ENCODE results near the gene AGK. TPM values are rescaled to one million over a fixed set of nuclear protein-coding genes. Genes with fewer than 3 reads are reported as not detected.

AGK gene
- total RNA-seq, 1 experiment from 2014 or later: 38.2 TPM

- H3K36me3 ChIP-seq (ENCODE audit: low read depth, low read length): peaks cover 20% of the 10 kb centered on the region
- H3K27me3 ChIP-seq (ENCODE audit: low read length): no peaks in the 10 kb centered on the region
- ChIA-PET CTCF (no interaction called here), POLR2A (ENCODE audit: unreplicated experiment) (no interaction called here)
- no peaks in the 10 kb centered on the region for H3F3A ChIP-seq (ENCODE audit: low read length, unreplicated experiment)
- no peaks in the 10 kb centered on the region for H3K9me3 ChIP-seq (ENCODE audit: low read length)
- no peak overlapping the region for H3K9ac ChIP-seq (ENCODE audit: low read length)
- no peak overlapping the region for H3K4me2 ChIP-seq (ENCODE audit: low read length)
- intact Hi-C loops (cut with micrococcal nuclease): no loop called here
- ATAC-seq: no peak
- no peaks in the 10 kb centered on the region for H3K9me2 ChIP-seq (replicated peaks; ENCODE audit: low read length)
- H2AFZ ChIP-seq (ENCODE audit: low read length): no peak overlapping the region
- no peak for DNase-seq
- no peak overlapping the region for H3K27ac ChIP-seq (ENCODE audit: low read length)
- no TSS peak for BruUV-seq (replicated peaks)
- no peaks in the 10 kb centered on the region for H3K79me2 ChIP-seq (ENCODE audit: low read length)
- no peaks in the 10 kb centered on the region for H4K20me1 ChIP-seq (ENCODE audit: low read length)
- TF ChIP-seq, protein P1, sequence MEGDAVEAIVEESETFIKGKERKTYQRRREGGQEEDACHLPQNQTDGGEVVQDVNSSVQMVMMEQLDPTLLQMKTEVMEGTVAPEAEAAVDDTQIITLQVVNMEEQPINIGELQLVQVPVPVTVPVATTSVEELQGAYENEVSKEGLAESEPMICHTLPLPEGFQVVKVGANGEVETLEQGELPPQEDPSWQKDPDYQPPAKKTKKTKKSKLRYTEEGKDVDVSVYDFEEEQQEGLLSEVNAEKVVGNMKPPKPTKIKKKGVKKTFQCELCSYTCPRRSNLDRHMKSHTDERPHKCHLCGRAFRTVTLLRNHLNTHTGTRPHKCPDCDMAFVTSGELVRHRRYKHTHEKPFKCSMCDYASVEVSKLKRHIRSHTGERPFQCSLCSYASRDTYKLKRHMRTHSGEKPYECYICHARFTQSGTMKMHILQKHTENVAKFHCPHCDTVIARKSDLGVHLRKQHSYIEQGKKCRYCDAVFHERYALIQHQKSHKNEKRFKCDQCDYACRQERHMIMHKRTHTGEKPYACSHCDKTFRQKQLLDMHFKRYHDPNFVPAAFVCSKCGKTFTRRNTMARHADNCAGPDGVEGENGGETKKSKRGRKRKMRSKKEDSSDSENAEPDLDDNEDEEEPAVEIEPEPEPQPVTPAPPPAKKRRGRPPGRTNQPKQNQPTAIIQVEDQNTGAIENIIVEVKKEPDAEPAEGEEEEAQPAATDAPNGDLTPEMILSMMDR (conservative IDR thresholded peaks at IDR 0.05; ENCODE audit: low read depth, low read length): no peak
- TF ChIP-seq EZH2 (IDR thresholded peaks at IDR 0.05; ENCODE audit: low read length, unreplicated experiment) (no peak), EZH2phosphoT487 (IDR thresholded peaks at IDR 0.05; ENCODE audit: borderline replicate concordance, low read length) (no peak)
- no peaks in the 10 kb centered on the region for H3K4me1 ChIP-seq (ENCODE audit: insufficient read depth, low read length)
- H3K4me3 ChIP-seq (ENCODE audit: low read length): no peak overlapping the region
These were observed 47.2 kb downstream of the AGK start for GRCh38 chr7:141598408-141598807.

DNA sequence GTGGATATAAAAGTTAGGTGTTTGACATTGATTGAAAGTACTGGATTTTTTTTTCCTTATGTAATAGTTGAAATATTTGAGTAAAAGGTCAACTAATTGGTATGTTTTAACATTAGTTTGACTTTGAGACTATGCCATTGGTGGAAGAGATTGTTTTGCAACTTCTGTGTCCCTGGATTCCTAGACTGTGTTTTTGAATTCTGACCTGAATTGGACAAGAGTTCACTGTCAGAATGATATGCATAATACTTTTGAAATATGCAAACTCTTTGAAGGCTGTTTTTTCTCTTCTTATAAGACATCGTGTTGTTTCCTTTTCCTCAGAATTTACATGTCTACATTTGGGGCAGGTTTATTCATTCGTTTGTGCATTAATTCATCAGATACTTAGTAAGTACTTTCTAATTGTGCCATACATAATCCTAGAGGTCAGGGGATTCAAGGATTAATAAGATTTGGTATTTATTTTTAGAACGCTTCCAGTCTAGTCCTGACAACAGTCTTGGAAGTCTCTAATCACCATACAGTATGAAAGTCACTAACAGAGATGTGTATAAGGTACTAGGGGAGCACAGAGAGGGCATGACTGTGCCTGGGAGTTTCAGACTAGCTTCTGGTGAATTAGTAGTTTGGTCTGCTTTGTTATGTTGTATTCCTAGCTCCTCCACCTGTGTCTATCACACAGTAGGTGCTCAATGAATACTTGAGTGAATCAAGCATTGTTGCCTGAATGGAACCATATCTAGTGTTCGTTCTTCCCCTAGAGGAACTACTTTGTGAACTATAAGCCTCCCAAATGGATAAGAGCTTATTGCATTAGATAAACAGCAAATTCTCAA lies 49.2 kb downstream of the AGK start:
- Histone ChIP-seq H3K4me3 (ENCODE audit: low read length) (no peak overlapping the region), H3K27me3 (ENCODE audit: low read length) (no peaks in the 10 kb centered on the region), H3K9me2 (replicated peaks; ENCODE audit: low read length) (no peaks in the 10 kb centered on the region), H3K36me3 (ENCODE audit: low read depth, low read length) (peaks cover 17% of the 10 kb centered on the region), H3F3A (ENCODE audit: low read length, unreplicated experiment) (no peaks in the 10 kb centered on the region), H3K9ac (ENCODE audit: low read length) (no peak overlapping the region), H3K9me3 (ENCODE audit: low read length) (no peaks in the 10 kb centered on the region), H4K20me1 (ENCODE audit: low read length) (no peaks in the 10 kb centered on the region), H3K4me2 (ENCODE audit: low read length) (no peak overlapping the region), H3K4me1 (ENCODE audit: insufficient read depth, low read length) (no peaks in the 10 kb centered on the region), H3K79me2 (ENCODE audit: low read length) (no peaks in the 10 kb centered on the region), H2AFZ (ENCODE audit: low read length) (no peak overlapping the region), H3K27ac (ENCODE audit: low read length) (no peak overlapping the region)
- intact Hi-C loops (cut with micrococcal nuclease): no loop called here
- CTCF ChIA-PET: interaction anchor here (0.5 kb wide), 1 partner anchor 606 kb away, joined by 4 read pairs; no protein-coding TSS in a partner anchor
- no peak for DNase-seq
- ATAC-seq: no peak
- TF ChIP-seq EZH2phosphoT487 (IDR thresholded peaks at IDR 0.05; ENCODE audit: borderline replicate concordance, low read length) (no peak), EZH2 (IDR thresholded peaks at IDR 0.05; ENCODE audit: low read length, unreplicated experiment) (no peak)
- TF ChIP-seq, protein P1 (conservative IDR thresholded peaks at IDR 0.05; ENCODE audit: low read depth, low read length): no peak
- POLR2A ChIA-PET (ENCODE audit: unreplicated experiment): no interaction called here
- no TSS peak for BruUV-seq (replicated peaks)

GRCh38 chr7:141609576-141609975 lies 58.4 kb downstream of the AGK start:
- Histone ChIP-seq H4K20me1 (ENCODE audit: low read length) (no peaks in the 10 kb centered on the region), H3K27me3 (ENCODE audit: low read length) (no peaks in the 10 kb centered on the region), H3K9me2 (replicated peaks; ENCODE audit: low read length) (no peaks in the 10 kb centered on the region), H3K9me3 (ENCODE audit: low read length) (no peaks in the 10 kb centered on the region), H3K4me2 (ENCODE audit: low read length) (no peak overlapping the region), H3K9ac (ENCODE audit: low read length) (no peak overlapping the region), H3K4me3 (ENCODE audit: low read length) (no peak overlapping the region), H3K4me1 (ENCODE audit: insufficient read depth, low read length) (no peaks in the 10 kb centered on the region), H3F3A (ENCODE audit: low read length, unreplicated experiment) (no peaks in the 10 kb centered on the region), H3K27ac (ENCODE audit: low read length) (no peak overlapping the region), H3K79me2 (ENCODE audit: low read length) (no peaks in the 10 kb centered on the region), H2AFZ (ENCODE audit: low read length) (no peak overlapping the region), H3K36me3 (ENCODE audit: low read depth, low read length) (peaks cover 10% of the 10 kb centered on the region; the same call in 1 of the 2 replicates)
- TF ChIP-seq EZH2phosphoT487 (IDR thresholded peaks at IDR 0.05; ENCODE audit: borderline replicate concordance, low read length): no peak
- no peak for TF ChIP-seq EZH2 (IDR thresholded peaks at IDR 0.05; ENCODE audit: low read length, unreplicated experiment)
- TF ChIP-seq, protein P1 (conservative IDR thresholded peaks at IDR 0.05; ENCODE audit: low read depth, low read length): no peak
- ChIA-PET POLR2A (ENCODE audit: unreplicated experiment) (no interaction called here), CTCF (no interaction called here)
- intact Hi-C loops (cut with micrococcal nuclease): no loop called here
- ATAC-seq (no peak), DNase-seq (no peak)
- BruUV-seq (replicated peaks): no TSS peak
